ENCODE results near the gene SPRR5.

The SPRR5 gene

DNA sequence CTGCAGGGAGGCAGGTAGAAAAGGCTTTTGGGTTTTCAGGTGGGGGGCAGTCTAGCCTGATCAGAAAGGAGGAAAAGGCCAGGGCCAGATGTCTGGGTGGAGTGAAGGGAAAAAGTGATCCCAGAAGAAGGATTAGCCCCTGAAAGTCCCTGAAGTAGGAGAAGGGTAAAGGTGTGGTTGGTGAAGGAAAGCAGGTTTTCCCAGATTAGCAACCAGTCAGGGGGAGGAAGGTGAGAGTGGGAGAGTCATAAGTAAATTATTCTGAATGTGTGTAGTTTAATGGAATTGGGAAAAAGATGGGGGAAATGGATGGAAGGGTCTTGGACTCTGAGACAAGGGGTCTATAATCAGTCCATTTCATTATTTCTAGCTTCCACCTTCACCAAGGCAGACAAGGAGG, 36.2 kb downstream of the SPRR5 start:
- DNase-seq (ENCODE audit: low read depth), result no peak

- no peak for DNase-seq (ENCODE audit: low read depth)
Measured at GRCh38 chr1:152983743-152984142, 36.7 kb downstream of the SPRR5 start, which contains the start of gene SPRR1A. Gene SPRR1A, plus strand, starts transcription at chr1:152984081. Its CDS starts 1,150 bp downstream, at chr1:152985231.

- DNase-seq (ENCODE audit: low read depth), result no peak
Measured at GRCh38 chr1:152986578-152986977, 39.6 kb downstream of the SPRR5 start.

- no peak for DNase-seq (ENCODE audit: low read depth)
Measured at GRCh38 chr1:152993186-152993585, 46.2 kb downstream of the SPRR5 start.

- DNase-seq (ENCODE audit: low read depth), result no peak
Measured at GRCh38 chr1:152995842-152996241, 48.8 kb downstream of the SPRR5 start.

DNA sequence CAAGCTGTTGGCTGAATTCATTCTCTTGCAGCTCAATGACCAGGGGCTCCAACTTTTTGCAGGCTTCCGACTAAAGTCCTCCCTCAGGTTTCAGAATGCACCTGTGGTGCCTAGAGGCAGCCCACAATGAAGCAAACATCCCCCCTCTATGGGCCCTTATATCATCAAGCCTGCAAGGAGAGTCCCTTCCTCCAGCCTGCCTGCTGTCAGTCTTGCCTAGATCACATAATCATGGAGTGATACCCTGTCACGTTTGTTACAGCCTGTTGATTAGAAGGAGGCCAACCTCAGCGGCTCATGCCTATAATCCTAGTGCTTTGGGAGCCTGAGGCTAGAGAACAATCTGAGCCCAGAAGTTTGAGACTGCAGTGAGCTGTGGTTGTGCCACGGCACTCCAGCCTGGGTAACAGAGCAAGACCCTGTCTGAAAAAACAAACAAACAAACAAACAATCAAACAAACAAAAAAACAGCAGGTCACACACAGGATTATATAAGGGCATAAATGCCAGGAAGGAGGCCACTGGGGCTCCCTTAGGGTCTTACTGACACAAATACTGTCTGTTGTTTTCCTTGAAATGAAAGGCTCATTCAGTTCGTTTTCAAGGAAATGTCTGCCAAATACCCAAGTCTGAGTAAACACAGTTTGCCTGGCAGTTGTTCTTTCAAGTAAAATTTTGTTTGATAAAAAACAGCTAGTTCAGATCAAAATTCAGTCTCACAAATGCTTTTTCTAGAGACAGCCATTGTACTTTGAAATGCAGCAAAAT, 49.8 kb downstream of the SPRR5 start:
- no peak for DNase-seq (ENCODE audit: low read depth)

GRCh38 chr1:152997901-152998300, 50.9 kb downstream of the SPRR5 start:
- no peak for DNase-seq (ENCODE audit: low read depth)

- DNase-seq (ENCODE audit: low read depth), result no peak
Measured at GRCh38 chr1:152998476-152998875, 51.5 kb downstream of the SPRR5 start.
